ENCODE data around the gene SCYGR7. TPM values are rescaled to one million over a fixed set of nuclear protein-coding genes. Genes with fewer than 3 reads are reported as not detected.

SCYGR7 gene
- total RNA-seq, 1 donor from 2014 or later, result not detected

GRCh38 chr2:227767830-227768229 lies 39.7 kb downstream of the SCYGR7 start:
- Mint-ChIP-seq H3K4me1 (ENCODE audit: low read depth) (peaks cover 9% of the 10 kb centered on the region), H3K27me3 (ENCODE audit: low read depth) (no peaks in the 10 kb centered on the region), H3K27ac (ENCODE audit: unreplicated experiment) (no peak overlapping the region), H3K36me3 (ENCODE audit: low read depth) (no peaks in the 10 kb centered on the region), H3K9me3 (ENCODE audit: low read depth) (no peaks in the 10 kb centered on the region), H3K4me3 (ENCODE audit: unreplicated experiment) (no peak overlapping the region)
- no peak for DNase-seq (ENCODE audit: low spot score)
- TF ChIP-seq, protein P1, sequence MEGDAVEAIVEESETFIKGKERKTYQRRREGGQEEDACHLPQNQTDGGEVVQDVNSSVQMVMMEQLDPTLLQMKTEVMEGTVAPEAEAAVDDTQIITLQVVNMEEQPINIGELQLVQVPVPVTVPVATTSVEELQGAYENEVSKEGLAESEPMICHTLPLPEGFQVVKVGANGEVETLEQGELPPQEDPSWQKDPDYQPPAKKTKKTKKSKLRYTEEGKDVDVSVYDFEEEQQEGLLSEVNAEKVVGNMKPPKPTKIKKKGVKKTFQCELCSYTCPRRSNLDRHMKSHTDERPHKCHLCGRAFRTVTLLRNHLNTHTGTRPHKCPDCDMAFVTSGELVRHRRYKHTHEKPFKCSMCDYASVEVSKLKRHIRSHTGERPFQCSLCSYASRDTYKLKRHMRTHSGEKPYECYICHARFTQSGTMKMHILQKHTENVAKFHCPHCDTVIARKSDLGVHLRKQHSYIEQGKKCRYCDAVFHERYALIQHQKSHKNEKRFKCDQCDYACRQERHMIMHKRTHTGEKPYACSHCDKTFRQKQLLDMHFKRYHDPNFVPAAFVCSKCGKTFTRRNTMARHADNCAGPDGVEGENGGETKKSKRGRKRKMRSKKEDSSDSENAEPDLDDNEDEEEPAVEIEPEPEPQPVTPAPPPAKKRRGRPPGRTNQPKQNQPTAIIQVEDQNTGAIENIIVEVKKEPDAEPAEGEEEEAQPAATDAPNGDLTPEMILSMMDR (IDR thresholded peaks at IDR 0.05), result no peak

DNA sequence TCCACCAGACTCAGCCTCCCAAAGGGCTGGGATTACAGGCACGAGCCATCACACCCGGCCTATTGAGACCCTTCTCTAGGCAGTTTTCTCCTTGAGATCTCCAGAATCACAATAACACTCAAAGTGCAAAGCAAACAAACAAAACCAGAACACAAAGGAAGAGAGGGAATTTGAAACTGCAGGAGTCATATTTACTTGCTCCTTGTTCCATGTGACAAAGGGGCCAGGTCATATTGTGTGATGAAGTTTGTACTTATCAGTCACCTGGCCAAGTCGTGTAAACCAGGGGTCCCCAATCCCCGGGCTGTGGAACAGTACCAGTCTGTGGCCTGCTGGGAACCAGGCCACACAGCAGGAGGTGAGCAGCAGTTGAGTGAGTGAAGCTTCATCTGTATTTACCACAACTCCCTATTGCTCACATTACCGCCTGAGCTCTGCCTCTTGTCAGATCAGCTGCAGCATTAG lies 44.1 kb downstream of the SCYGR7 start:
- Mint-ChIP-seq H3K27me3 (ENCODE audit: low read depth) (no peaks in the 10 kb centered on the region), H3K4me1 (ENCODE audit: low read depth) (no peaks in the 10 kb centered on the region), H3K9me3 (ENCODE audit: low read depth) (no peaks in the 10 kb centered on the region), H3K4me3 (ENCODE audit: unreplicated experiment) (no peak overlapping the region), H3K27ac (ENCODE audit: unreplicated experiment) (no peak overlapping the region), H3K36me3 (ENCODE audit: low read depth) (no peaks in the 10 kb centered on the region)
- TF ChIP-seq, protein P1 (IDR thresholded peaks at IDR 0.05), result no peak
- DNase-seq (ENCODE audit: low spot score), result no peak

GRCh38 chr2:227772932-227773331 lies 44.8 kb downstream of the SCYGR7 start:
- Mint-ChIP-seq H3K27ac (ENCODE audit: unreplicated experiment) (no peak overlapping the region), H3K4me3 (ENCODE audit: unreplicated experiment) (no peak overlapping the region), H3K4me1 (ENCODE audit: low read depth) (no peaks in the 10 kb centered on the region), H3K36me3 (ENCODE audit: low read depth) (no peaks in the 10 kb centered on the region), H3K27me3 (ENCODE audit: low read depth) (no peaks in the 10 kb centered on the region), H3K9me3 (ENCODE audit: low read depth) (no peaks in the 10 kb centered on the region)
- TF ChIP-seq, protein P1 (IDR thresholded peaks at IDR 0.05), result no peak
- no peak for DNase-seq (ENCODE audit: low spot score)

DNA sequence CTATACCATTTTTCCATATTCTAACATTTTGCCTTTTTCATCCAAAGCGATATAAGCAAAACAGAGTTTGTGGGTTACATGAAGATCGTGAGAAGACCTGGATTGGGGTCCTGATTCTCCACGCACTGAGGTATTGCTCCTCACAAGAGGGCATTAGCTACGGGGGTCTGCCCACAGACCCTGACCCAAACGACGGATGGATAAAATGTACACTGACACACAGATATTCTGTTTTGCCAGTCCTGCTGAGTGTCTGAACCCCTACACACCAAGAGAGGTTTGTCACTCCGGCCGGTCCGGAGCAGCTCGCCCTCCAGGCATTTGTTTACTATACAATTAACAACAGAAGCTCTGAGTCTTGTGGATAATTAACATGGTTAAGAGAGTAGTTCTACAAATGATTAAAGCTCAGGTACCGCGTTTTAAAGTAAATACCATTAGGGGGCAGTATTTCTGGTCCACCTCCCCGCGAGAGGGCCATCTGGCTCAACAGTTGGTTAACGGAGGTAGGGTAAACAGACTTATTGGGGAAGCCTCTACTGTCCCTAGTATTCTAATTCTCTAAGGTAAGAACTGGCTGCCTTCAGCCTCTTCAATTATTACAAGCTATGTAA lies 46.0 kb downstream of the SCYGR7 start:
- DNase-seq (ENCODE audit: low spot score), result no peak
- no peak overlapping the region for H3K27ac Mint-ChIP-seq (ENCODE audit: unreplicated experiment)
- no peak overlapping the region for H3K4me3 Mint-ChIP-seq (ENCODE audit: unreplicated experiment)
- H3K36me3 Mint-ChIP-seq (ENCODE audit: low read depth), result no peaks in the 10 kb centered on the region
- H3K9me3 Mint-ChIP-seq (ENCODE audit: low read depth), result no peaks in the 10 kb centered on the region
- no peaks in the 10 kb centered on the region for H3K4me1 Mint-ChIP-seq (ENCODE audit: low read depth)
- TF ChIP-seq, protein P1 (IDR thresholded peaks at IDR 0.05), result peak; percentile 37
- peaks cover 1% of the 10 kb centered on the region for H3K27me3 Mint-ChIP-seq (ENCODE audit: low read depth)

- H3K27me3 Mint-ChIP-seq (ENCODE audit: low read depth), result peaks cover 1% of the 10 kb centered on the region
- DNase-seq (ENCODE audit: low spot score), result no peak
- H3K36me3 Mint-ChIP-seq (ENCODE audit: low read depth), result no peaks in the 10 kb centered on the region
- no peaks in the 10 kb centered on the region for H3K9me3 Mint-ChIP-seq (ENCODE audit: low read depth)
- TF ChIP-seq, protein P1 (IDR thresholded peaks at IDR 0.05), result no peak
- H3K4me3 Mint-ChIP-seq (ENCODE audit: unreplicated experiment), result no peak overlapping the region
- H3K4me1 Mint-ChIP-seq (ENCODE audit: low read depth), result no peaks in the 10 kb centered on the region
- no peak overlapping the region for H3K27ac Mint-ChIP-seq (ENCODE audit: unreplicated experiment)
Measured at GRCh38 chr2:227774895-227775842, 47.0 kb downstream of the SCYGR7 start.
